Neural cell (in vitro differentiated cells): ENCODE data around the gene STMN3. TPM values are rescaled to one million over a fixed set of nuclear protein-coding genes. Genes with fewer than 3 reads are reported as not detected.

Source experiments
- H2AFZ ChIP-seq: fragments of 200-600, 300-800 bp; sonication (generic), shearing (Covaris generic); 2 replicates; pipeline ENCODE4 v1.6.0; 2014; ENCODE audit warnings: low read depth, mild to moderate bottlenecking, antibody characterized with exemption, low read length, moderate library complexity
- H3F3A ChIP-seq: fragments of 200-600 bp; shearing (Covaris generic); 2 replicates; pipeline ENCODE4 v1.6.1; 2016; ENCODE audit warnings: mild to moderate bottlenecking, moderate library complexity, mixed read lengths, antibody characterized with exemption, low read length; ENCODE audit not compliant: insufficient read depth, poor library complexity, severe bottlenecking
- H3K27ac ChIP-seq: fragments of 200-600, 300-800 bp; sonication (generic), shearing (Covaris generic); 2 replicates; pipeline ENCODE4 v1.5.1; 2014; ENCODE audit warnings: mild to moderate bottlenecking, low read length, moderate library complexity
- H3K27me3 ChIP-seq: fragments of 300-800, 200-600 bp; sonication (generic), shearing (Covaris generic); 2 replicates; pipeline ENCODE4 v1.6.0; 2014; ENCODE audit warnings: mild to moderate bottlenecking, low read depth, low read length, moderate library complexity; ENCODE audit not compliant: insufficient read depth
- H3K36me3 ChIP-seq: fragments of 300-800, 200-600 bp; sonication (generic), shearing (Covaris generic); 2 replicates; pipeline ENCODE4 v1.5.1; 2014; ENCODE audit warnings: mild to moderate bottlenecking, antibody characterized with exemption, low read length, moderate library complexity; ENCODE audit not compliant: insufficient read depth
- H3K4me2 ChIP-seq: fragments of 300-800, 200-600 bp; sonication (generic), shearing (Covaris generic); 2 replicates; pipeline ENCODE4 v1.6.0; 2014; ENCODE audit warnings: mild to moderate bottlenecking, low read length
- H3K4me3 ChIP-seq: fragments of 300-800, 200-600 bp; sonication (generic), shearing (Covaris generic); 2 replicates; pipeline ENCODE4 v1.5.1; 2014; ENCODE audit warnings: mild to moderate bottlenecking, low read length, moderate library complexity
- H3K79me2 ChIP-seq: fragments of 200-600 bp; shearing (Covaris generic); replicated peaks from 2 replicates; pipeline ENCODE4 v1.6.0; 2014; ENCODE audit warnings: mild to moderate bottlenecking, low read length, moderate library complexity; ENCODE audit not compliant: insufficient read depth
- H3K9ac ChIP-seq: fragments of 300-800, 200-600 bp; sonication (generic), shearing (Covaris generic); 2 replicates; pipeline ENCODE4 v1.6.1; 2016; ENCODE audit warnings: mild to moderate bottlenecking, low read length, mixed read lengths
- H3K9me2 ChIP-seq: fragments of 200-600 bp; shearing (Covaris generic); 2 replicates; pipeline ENCODE4 v1.6.1; 2016; ENCODE audit warnings: mild to moderate bottlenecking, low read length, mixed read lengths; ENCODE audit not compliant: insufficient read depth
- H3K9me3 ChIP-seq: fragments of 200-600, 300-800 bp; sonication (generic), shearing (Covaris generic); 2 replicates; pipeline ENCODE4 v1.6.1; 2016; ENCODE audit warnings: mild to moderate bottlenecking, mixed run types, low read length, moderate library complexity, mixed read lengths
- H4K20me1 ChIP-seq: fragments of 200-600 bp; shearing (Covaris generic); 2 replicates; pipeline ENCODE4 v1.6.1; 2016; ENCODE audit warnings: mild to moderate bottlenecking, mixed run types; ENCODE audit not compliant: insufficient read depth
- CTCF ChIP-seq: fragments of 450-650 bp; IDR thresholded peaks from 2 replicates; pipeline ENCODE4 v1.5.1; 2014; ENCODE audit warnings: antibody characterized with exemption, mild to moderate bottlenecking, moderate library complexity; ENCODE audit not compliant: poor library complexity, severe bottlenecking
- EP300 ChIP-seq: fragments of 450-650 bp; conservative IDR thresholded peaks from 2 replicates; pipeline ENCODE4 v1.6.1; 2014; ENCODE audit warnings: antibody characterized with exemption, mild to moderate bottlenecking, moderate library complexity; ENCODE audit not compliant: poor library complexity, severe bottlenecking
- EZH2 ChIP-seq: fragments of 200-600, 300-800 bp; shearing (Covaris generic), sonication (generic); IDR thresholded peaks from 2 replicates; pipeline ENCODE4 v1.6.1; 2014; ENCODE audit warnings: antibody characterized with exemption, low read length, borderline replicate concordance, mild to moderate bottlenecking; ENCODE audit not compliant: insufficient read depth, poor library complexity, severe bottlenecking
- MXI1 ChIP-seq: fragments of 450-650 bp; conservative IDR thresholded peaks from 2 replicates; pipeline ENCODE4 v1.6.1; 2014; ENCODE audit warnings: antibody characterized with exemption, mild to moderate bottlenecking; ENCODE audit not compliant: poor library complexity, severe bottlenecking
- POLR2AphosphoS5 ChIP-seq: IDR thresholded peaks from 2 replicates; pipeline ENCODE4 v1.6.1; 2012
- RAD21 ChIP-seq: fragments of 450-650 bp; conservative IDR thresholded peaks from 2 replicates; pipeline ENCODE4 v1.6.1; 2014; ENCODE audit warnings: antibody characterized with exemption, mild to moderate bottlenecking, moderate library complexity
- SMC3 ChIP-seq: fragments of 450-650 bp; conservative IDR thresholded peaks from 2 replicates; pipeline ENCODE4 v1.6.1; 2014; ENCODE audit warnings: antibody characterized with exemption, mild to moderate bottlenecking, moderate library complexity; ENCODE audit not compliant: poor library complexity
- TAF1 ChIP-seq: IDR thresholded peaks from 2 replicates; pipeline ENCODE4 v1.6.1; 2012; ENCODE audit warnings: low read depth
- polyA plus RNA-seq: library from polyadenylated mRNA; depleted of rRNA; stranded (reverse); fragments of >200 nt; gene quantifications from 2 replicates; pipeline ENCODE4 v1.2.3, GENCODE V29; 2014
- TF ChIP-seq, protein P1 (sequence below): IDR thresholded peaks from 2 replicates; pipeline ENCODE4 v1.6.1; 2012; ENCODE audit warnings: borderline replicate concordance

STMN3 gene
- polyA plus RNA-seq, 1 donor from 2014 or later = 268 TPM

GRCh38 chr20:63697357-63697867 is 44.2 kb upstream of the STMN3 start:
- H3K9ac ChIP-seq = no peak overlapping the region
- H4K20me1 ChIP-seq = no peaks in the 10 kb centered on the region
- H3K27me3 ChIP-seq = no peaks in the 10 kb centered on the region
- no peak overlapping the region for H3K4me2 ChIP-seq
- no peak overlapping the region for H3K4me3 ChIP-seq
- no peaks in the 10 kb centered on the region for H3K9me3 ChIP-seq
- no peak overlapping the region for H3K27ac ChIP-seq
- H3F3A ChIP-seq = no peaks in the 10 kb centered on the region
- TF ChIP-seq CTCF (no peak), MXI1 (no peak), SMC3 (no peak), RAD21 (no peak), TAF1 (no peak), EZH2 (no peak), POLR2AphosphoS5 (no peak), EP300 (no peak)
- TF ChIP-seq, protein P1, sequence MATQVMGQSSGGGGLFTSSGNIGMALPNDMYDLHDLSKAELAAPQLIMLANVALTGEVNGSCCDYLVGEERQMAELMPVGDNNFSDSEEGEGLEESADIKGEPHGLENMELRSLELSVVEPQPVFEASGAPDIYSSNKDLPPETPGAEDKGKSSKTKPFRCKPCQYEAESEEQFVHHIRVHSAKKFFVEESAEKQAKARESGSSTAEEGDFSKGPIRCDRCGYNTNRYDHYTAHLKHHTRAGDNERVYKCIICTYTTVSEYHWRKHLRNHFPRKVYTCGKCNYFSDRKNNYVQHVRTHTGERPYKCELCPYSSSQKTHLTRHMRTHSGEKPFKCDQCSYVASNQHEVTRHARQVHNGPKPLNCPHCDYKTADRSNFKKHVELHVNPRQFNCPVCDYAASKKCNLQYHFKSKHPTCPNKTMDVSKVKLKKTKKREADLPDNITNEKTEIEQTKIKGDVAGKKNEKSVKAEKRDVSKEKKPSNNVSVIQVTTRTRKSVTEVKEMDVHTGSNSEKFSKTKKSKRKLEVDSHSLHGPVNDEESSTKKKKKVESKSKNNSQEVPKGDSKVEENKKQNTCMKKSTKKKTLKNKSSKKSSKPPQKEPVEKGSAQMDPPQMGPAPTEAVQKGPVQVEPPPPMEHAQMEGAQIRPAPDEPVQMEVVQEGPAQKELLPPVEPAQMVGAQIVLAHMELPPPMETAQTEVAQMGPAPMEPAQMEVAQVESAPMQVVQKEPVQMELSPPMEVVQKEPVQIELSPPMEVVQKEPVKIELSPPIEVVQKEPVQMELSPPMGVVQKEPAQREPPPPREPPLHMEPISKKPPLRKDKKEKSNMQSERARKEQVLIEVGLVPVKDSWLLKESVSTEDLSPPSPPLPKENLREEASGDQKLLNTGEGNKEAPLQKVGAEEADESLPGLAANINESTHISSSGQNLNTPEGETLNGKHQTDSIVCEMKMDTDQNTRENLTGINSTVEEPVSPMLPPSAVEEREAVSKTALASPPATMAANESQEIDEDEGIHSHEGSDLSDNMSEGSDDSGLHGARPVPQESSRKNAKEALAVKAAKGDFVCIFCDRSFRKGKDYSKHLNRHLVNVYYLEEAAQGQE = no peak
- no peaks in the 10 kb centered on the region for H3K79me2 ChIP-seq
- no peaks in the 10 kb centered on the region for H3K36me3 ChIP-seq
- no peaks in the 10 kb centered on the region for H3K9me2 ChIP-seq
- H2AFZ ChIP-seq = no peak overlapping the region

- H4K20me1 ChIP-seq = no peaks in the 10 kb centered on the region
- no peak within 1 kb of the TSS for H2AFZ ChIP-seq
- no peak within 1 kb of the TSS for H3K27ac ChIP-seq
- no peak within 1 kb of the TSS for H3K4me2 ChIP-seq
- H3K9me2 ChIP-seq = no peaks in the 10 kb centered on the region
- no peaks in the 10 kb centered on the region for H3K36me3 ChIP-seq
- H3K79me2 ChIP-seq = no peaks in the 10 kb centered on the region
- H3F3A ChIP-seq = no peaks in the 10 kb centered on the region
- no peaks in the 10 kb centered on the region for H3K27me3 ChIP-seq
- H3K9ac ChIP-seq = no peak within 1 kb of the TSS
- no peak within 1 kb of the TSS for H3K4me3 ChIP-seq
- no peaks in the 10 kb centered on the region for H3K9me3 ChIP-seq
- TF ChIP-seq SMC3 (no peak), EP300 (no peak), TAF1 (no peak), CTCF (no peak), RAD21 (no peak), POLR2AphosphoS5 (no peak), EZH2 (no peak), MXI1 (no peak)
- TF ChIP-seq, protein P1 = no peak
These were observed 43.6 kb upstream of the STMN3 start, which contains the start of gene TNFRSF6B for GRCh38 chr20:63696628-63697356. Gene TNFRSF6B (plus strand): TSS chr20:63696652. CDS start chr20:63696768, 116 bp downstream.
